ENCODE results near the gene MRPL11. TPM values are rescaled to one million over a fixed set of nuclear protein-coding genes. Genes with fewer than 3 reads are reported as not detected.

The MRPL11 gene
- total and polyA plus RNA-seq, 2 of the 13 experiments (the other 11 are each of a cell fraction or from before 2014, with no cell fraction given) = 72.9 to 176 TPM

- TF ChIP-seq, protein P1, sequence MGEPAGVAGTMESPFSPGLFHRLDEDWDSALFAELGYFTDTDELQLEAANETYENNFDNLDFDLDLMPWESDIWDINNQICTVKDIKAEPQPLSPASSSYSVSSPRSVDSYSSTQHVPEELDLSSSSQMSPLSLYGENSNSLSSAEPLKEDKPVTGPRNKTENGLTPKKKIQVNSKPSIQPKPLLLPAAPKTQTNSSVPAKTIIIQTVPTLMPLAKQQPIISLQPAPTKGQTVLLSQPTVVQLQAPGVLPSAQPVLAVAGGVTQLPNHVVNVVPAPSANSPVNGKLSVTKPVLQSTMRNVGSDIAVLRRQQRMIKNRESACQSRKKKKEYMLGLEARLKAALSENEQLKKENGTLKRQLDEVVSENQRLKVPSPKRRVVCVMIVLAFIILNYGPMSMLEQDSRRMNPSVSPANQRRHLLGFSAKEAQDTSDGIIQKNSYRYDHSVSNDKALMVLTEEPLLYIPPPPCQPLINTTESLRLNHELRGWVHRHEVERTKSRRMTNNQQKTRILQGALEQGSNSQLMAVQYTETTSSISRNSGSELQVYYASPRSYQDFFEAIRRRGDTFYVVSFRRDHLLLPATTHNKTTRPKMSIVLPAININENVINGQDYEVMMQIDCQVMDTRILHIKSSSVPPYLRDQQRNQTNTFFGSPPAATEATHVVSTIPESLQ (CRISPR knock-in tag; conservative IDR thresholded peaks at IDR 0.05) = no peak
- TF ChIP-seq USF2 (IDR thresholded peaks at IDR 0.05; ENCODE audit: low read depth, low read length) = no peak
- peak; percentile 45; the same call in 1 of the 2 replicates for TF ChIP-seq USF2 (CRISPR knock-in tag; IDR thresholded peaks at IDR 0.05; ENCODE audit: borderline replicate concordance)
- TF ChIP-seq NFKB2 (CRISPR knock-in tag; IDR thresholded peaks at IDR 0.05; ENCODE audit: borderline replicate concordance) = peak; percentile 20; the same call in 1 of the 2 replicates
- TF ChIP-seq ZNF710 (CRISPR knock-in tag; IDR thresholded peaks at IDR 0.05; ENCODE audit: borderline replicate concordance) = no peak
- TF ChIP-seq, protein P2, sequence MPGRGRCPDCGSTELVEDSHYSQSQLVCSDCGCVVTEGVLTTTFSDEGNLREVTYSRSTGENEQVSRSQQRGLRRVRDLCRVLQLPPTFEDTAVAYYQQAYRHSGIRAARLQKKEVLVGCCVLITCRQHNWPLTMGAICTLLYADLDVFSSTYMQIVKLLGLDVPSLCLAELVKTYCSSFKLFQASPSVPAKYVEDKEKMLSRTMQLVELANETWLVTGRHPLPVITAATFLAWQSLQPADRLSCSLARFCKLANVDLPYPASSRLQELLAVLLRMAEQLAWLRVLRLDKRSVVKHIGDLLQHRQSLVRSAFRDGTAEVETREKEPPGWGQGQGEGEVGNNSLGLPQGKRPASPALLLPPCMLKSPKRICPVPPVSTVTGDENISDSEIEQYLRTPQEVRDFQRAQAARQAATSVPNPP (CRISPR knock-in tag; IDR thresholded peaks at IDR 0.05) = no peak
- TF ChIP-seq ATF1 (CRISPR knock-in tag; IDR thresholded peaks at IDR 0.05) = peak; percentile 40
- no peak for TF ChIP-seq ZNF343 (CRISPR knock-in tag; IDR thresholded peaks at IDR 0.05)
- TF ChIP-seq SNAI1 (CRISPR knock-in tag; IDR thresholded peaks at IDR 0.05; ENCODE audit: borderline replicate concordance) = no peak; the same call in 1 of the 2 replicates
- TF ChIP-seq SIN3A (IDR thresholded peaks at IDR 0.05; ENCODE audit: borderline replicate concordance, low read depth, low read length) = peak; percentile 92
- 0 out of 2 replicates have a peak, but pooled peaks have one; percentile 29 for TF ChIP-seq FOXA3 (CRISPR knock-in tag; IDR thresholded peaks at IDR 0.05)
- no peak for TF ChIP-seq JUN (CRISPR knock-in tag; IDR thresholded peaks at IDR 0.05)
- TF ChIP-seq XRCC5 (optimal IDR thresholded peaks at IDR 0.05; ENCODE audit: low read length) = peak; percentile 34
- no peak for TF ChIP-seq ZNF44 (CRISPR knock-in tag; IDR thresholded peaks at IDR 0.05)
- TF ChIP-seq ZNF720 (CRISPR knock-in tag; IDR thresholded peaks at IDR 0.05) = no peak
- peak; percentile 30; the same call in 1 of the 2 replicates for TF ChIP-seq FOXK1 (CRISPR knock-in tag; IDR thresholded peaks at IDR 0.05; ENCODE audit: borderline replicate concordance, low read depth)
- TF ChIP-seq ZNF280B (CRISPR knock-in tag; IDR thresholded peaks at IDR 0.05; ENCODE audit: borderline replicate concordance) = no peak; the same call in 1 of the 2 replicates
- no peak; the same call in 1 of the 2 replicates for TF ChIP-seq WIZ (CRISPR knock-in tag; IDR thresholded peaks at IDR 0.05)
- TF ChIP-seq ESRRA (CRISPR knock-in tag; IDR thresholded peaks at IDR 0.05; ENCODE audit: low read depth) = no peak; the same call in 1 of the 2 replicates
- TF ChIP-seq NR2F6 (IDR thresholded peaks at IDR 0.05) = peak; percentile 19; the same call in 1 of the 2 replicates
- TF ChIP-seq NR2F6 (CRISPR knock-in tag; IDR thresholded peaks at IDR 0.05) = peak; percentile 41
Observed at GRCh38 chr11:66480117-66480938, 41.7 kb upstream of the MRPL11 start, which contains the start of gene DPP3 (continued).

All from HepG2 (cell line).